Upper lobe of right lung (tissue), 1 donor: ENCODE results near the gene XPC. TPM values are rescaled to one million over a fixed set of nuclear protein-coding genes. Genes with fewer than 3 reads are reported as not detected.

Source experiments
- ATAC-seq: fragments of 200-7000 bp; cut with Tn5 transposase; one replicate; pipeline ENCODE4 v1.9.1; 2020; ENCODE audit warnings: mild to moderate bottlenecking, moderate library complexity
- DNase-seq: peaks from one replicate; pipeline ENCODE4 v3.0.0-alpha.2; 2020
- H3K27ac ChIP-seq: fragments of 200-600 bp; one replicate; pipeline ENCODE4 v1.8.0; 2022
- H3K27me3 ChIP-seq: fragments of 200-600 bp; one replicate; pipeline ENCODE4 v1.8.0; 2022; ENCODE audit warnings: mild to moderate bottlenecking
- H3K36me3 ChIP-seq: fragments of 200-600 bp; one replicate; pipeline ENCODE4 v1.8.0; 2022
- H3K4me1 ChIP-seq: fragments of 200-600 bp; one replicate; pipeline ENCODE4 v1.8.0; 2022
- H3K4me3 ChIP-seq: fragments of 200-600 bp; one replicate; pipeline ENCODE4 v1.8.0; 2022; ENCODE audit warnings: mild to moderate bottlenecking
- H3K9me3 ChIP-seq: fragments of 200-600 bp; one replicate; pipeline ENCODE4 v1.8.0; 2022
- intact Hi-C: fragments of 100-400 bp; cut with DNase I; formaldehyde crosslinking; loops from one replicate; pipeline ENCODE4 v1.11.0; 2022
- total RNA-seq: library from RNA; stranded (reverse); fragmentation: NEBNext Ultra II Directional; extraction: Animal tissue kit (Norgen Biotek cat#: 25700); gene quantifications from one replicate; pipeline ENCODE4 v1.2.1, GENCODE V29; 2021
- TF ChIP-seq, protein P1 (sequence below): fragments of 200-600 bp; IDR thresholded peaks from one replicate; pipeline ENCODE4 v1.8.0; 2022; ENCODE audit warnings: antibody characterized with exemption
- donor health status: DM: no; HTN: yes; CAD: no; lungs with severe emphysema.

Gene XPC
- total RNA-seq, 1 donor from 2014 or later = 36.1 TPM

DNA sequence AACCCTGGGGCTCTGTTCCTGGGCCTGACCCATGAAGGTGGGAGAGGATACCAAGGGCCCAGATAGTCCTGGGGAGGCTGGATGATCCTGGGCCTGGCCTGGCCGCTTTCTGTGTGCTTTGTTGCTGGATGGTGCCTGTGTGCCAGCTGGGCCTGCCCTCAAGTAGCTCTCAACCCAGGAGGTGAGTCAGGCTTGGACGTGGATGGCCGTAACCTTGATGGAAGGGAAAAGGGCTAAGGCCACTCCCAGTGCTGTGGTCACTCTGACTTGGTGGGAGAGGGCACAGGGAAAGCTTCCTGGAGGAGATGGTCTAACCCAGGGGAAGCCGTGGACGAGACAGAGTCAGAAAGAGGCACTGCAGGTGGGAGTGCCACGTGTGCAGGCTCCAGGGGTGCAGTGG lies 44.1 kb downstream of the XPC start:
- DNase-seq = no peak
- TF ChIP-seq, protein P1, sequence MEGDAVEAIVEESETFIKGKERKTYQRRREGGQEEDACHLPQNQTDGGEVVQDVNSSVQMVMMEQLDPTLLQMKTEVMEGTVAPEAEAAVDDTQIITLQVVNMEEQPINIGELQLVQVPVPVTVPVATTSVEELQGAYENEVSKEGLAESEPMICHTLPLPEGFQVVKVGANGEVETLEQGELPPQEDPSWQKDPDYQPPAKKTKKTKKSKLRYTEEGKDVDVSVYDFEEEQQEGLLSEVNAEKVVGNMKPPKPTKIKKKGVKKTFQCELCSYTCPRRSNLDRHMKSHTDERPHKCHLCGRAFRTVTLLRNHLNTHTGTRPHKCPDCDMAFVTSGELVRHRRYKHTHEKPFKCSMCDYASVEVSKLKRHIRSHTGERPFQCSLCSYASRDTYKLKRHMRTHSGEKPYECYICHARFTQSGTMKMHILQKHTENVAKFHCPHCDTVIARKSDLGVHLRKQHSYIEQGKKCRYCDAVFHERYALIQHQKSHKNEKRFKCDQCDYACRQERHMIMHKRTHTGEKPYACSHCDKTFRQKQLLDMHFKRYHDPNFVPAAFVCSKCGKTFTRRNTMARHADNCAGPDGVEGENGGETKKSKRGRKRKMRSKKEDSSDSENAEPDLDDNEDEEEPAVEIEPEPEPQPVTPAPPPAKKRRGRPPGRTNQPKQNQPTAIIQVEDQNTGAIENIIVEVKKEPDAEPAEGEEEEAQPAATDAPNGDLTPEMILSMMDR = no peak
- Histone ChIP-seq H3K4me1 (no peaks in the 10 kb centered on the region), H3K36me3 (peaks cover 96% of the 10 kb centered on the region), H3K27me3 (no peaks in the 10 kb centered on the region), H3K9me3 (no peaks in the 10 kb centered on the region), H3K4me3 (no peak overlapping the region), H3K27ac (no peak overlapping the region)
- ATAC-seq = no peak
- intact Hi-C loops = no loop called here

DNA sequence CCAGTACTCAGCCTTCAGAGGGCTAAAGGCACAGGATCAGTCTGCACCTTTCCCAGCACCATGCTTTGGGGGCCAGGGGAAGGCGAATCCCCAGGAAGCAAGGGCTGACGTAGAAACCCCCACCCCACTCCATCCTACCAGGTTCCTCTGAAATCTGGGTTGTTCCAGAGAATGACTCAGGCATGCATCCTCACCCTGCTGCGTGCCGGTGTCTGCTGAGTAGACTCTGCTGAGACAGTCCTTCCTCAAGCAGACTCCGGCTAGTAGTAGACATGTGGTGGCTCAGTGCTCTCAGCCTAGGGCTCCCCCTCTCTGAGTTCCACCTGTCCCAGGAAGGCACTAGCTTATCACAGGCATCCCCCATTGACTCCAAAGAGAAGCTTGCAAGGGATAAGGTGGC lies 44.5 kb downstream of the XPC start:
- H3K27ac ChIP-seq = no peak overlapping the region
- no peak for ATAC-seq
- H3K4me3 ChIP-seq = no peak overlapping the region
- intact Hi-C loops = no loop called here
- DNase-seq = no peak
- H3K4me1 ChIP-seq = no peaks in the 10 kb centered on the region
- no peaks in the 10 kb centered on the region for H3K9me3 ChIP-seq
- peaks cover 93% of the 10 kb centered on the region for H3K36me3 ChIP-seq
- TF ChIP-seq, protein P1 = no peak
- H3K27me3 ChIP-seq = no peaks in the 10 kb centered on the region

DNA sequence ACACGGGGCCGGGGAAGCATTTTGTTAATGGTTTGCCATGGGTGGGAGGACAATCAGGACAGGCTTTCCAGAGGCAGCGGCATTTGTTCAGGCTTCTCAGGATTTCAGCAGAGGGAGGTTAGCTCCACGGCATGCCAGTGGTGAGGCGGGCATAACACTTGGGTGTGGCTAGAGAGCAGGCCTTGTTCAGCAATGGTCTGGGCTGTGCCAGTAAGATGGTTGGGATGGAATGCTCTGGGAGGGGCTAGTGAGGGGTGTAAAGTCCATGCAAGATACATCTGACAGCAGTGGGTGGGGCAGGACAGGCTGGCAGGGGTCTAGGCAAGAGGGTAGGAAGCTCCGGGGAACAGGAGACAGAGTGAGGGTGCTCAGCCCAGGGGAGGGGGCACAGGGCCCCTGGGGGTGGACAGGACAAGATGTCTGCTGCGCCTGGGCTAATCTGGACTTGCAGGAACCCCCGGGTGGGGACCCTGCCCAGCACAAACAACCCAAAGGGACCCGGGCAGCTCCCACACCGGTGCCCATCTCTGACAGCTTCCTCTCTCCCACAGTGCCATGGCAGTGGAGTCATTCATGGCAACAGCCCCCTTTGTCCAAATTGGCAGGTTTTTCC lies 45.1 kb downstream of the XPC start:
- Histone ChIP-seq H3K4me1 (no peaks in the 10 kb centered on the region), H3K4me3 (no peak overlapping the region), H3K27ac (no peak overlapping the region), H3K27me3 (no peaks in the 10 kb centered on the region), H3K9me3 (no peaks in the 10 kb centered on the region), H3K36me3 (peaks cover 87% of the 10 kb centered on the region)
- TF ChIP-seq, protein P1 = no peak
- ATAC-seq (peak; percentile 21), DNase-seq (no peak)
- intact Hi-C loops = no loop called here

DNA sequence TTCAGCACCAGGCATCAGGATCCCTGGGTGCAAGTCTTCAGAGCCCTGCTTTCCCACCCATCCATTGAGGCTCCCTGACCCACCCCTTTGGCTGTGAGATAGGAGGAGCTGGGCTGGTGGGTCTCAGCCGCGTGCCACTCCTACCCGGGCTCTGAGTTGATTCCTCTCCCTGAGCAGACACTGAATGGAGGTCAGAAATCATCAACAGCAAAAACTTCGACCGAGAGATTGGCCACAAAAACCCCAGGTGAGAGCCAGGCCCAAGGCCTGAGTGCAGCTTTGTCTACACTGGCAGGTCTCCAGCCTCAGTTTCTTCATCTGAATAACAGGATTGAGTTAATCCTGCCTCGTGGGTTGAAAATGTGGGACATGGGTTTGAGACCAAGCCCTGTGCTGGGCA lies 45.7 kb downstream of the XPC start:
- intact Hi-C loops = no loop called here
- Histone ChIP-seq H3K4me3 (no peak overlapping the region), H3K27me3 (no peaks in the 10 kb centered on the region), H3K4me1 (no peaks in the 10 kb centered on the region), H3K9me3 (no peaks in the 10 kb centered on the region), H3K27ac (no peak overlapping the region), H3K36me3 (peaks cover 82% of the 10 kb centered on the region)
- TF ChIP-seq, protein P1 = no peak
- DNase-seq (no peak), ATAC-seq (no peak)

DNA sequence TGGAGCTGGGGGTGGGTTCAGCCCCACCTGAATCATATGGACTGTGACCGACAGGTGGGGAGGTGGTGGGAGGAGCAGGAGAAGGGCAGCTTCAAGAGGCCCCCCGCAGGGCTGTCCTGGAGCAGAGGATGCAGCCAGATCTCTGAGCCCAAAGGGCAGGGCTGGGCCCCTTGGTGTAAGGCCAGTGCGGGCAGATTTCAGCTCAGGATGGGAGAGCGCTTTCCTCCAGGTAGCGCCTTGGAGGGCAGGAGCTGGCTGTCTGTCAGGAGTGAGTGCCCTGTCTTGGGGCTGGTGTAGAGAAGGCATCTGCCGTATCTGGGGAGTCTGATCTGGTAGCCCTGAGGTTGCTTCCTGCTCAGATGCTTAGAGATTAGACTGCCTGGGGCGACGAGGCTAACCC lies 46.3 kb downstream of the XPC start:
- Histone ChIP-seq H3K36me3 (peaks cover 79% of the 10 kb centered on the region), H3K27ac (no peak overlapping the region), H3K4me3 (no peak overlapping the region), H3K4me1 (peaks cover 4% of the 10 kb centered on the region), H3K27me3 (no peaks in the 10 kb centered on the region), H3K9me3 (no peaks in the 10 kb centered on the region)
- TF ChIP-seq, protein P1 = no peak
- DNase-seq = no peak
- ATAC-seq = no peak
- intact Hi-C loops = no loop called here

DNA sequence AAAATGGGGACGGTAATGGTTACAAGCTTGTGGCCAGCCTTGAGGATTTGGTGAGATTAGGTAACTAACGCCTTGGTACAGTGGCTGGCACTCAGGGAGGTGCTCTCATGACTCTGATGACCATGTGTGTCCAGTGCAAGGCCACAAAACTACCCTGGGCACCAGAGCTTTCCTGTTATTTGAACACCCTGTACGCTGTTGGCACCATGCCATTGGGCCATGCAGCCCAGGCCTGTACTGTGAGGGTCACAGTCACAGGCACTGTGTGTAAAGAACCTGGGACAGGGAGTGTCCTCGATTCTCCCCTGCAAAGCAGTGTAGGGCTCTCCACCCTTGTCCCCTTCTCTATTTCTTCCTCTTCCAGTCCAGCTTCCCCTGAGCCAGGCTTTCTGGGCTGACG lies 47.3 kb downstream of the XPC start:
- Histone ChIP-seq H3K4me3 (no peak overlapping the region), H3K4me1 (peaks cover 13% of the 10 kb centered on the region), H3K36me3 (peaks cover 69% of the 10 kb centered on the region), H3K27me3 (no peaks in the 10 kb centered on the region), H3K9me3 (no peaks in the 10 kb centered on the region), H3K27ac (no peak overlapping the region)
- DNase-seq = no peak
- TF ChIP-seq, protein P1 = no peak
- intact Hi-C loops = no loop called here
- no peak for ATAC-seq
